NOMO-1 treated with dmso at 0.1 percent for 144 hours (cell line): Measurements from ENCODE around the gene STT3B.
"Not testable (repeated sequence)": the region's sequence is repeated elsewhere in the genome, so short reads cannot be mapped to it uniquely, and the experiment has no call there.

Source experiments
- DNase-seq: peaks from one replicate; lab custom pipeline; 2025; ENCODE audit not compliant: unreplicated experiment; lab: John Stamatoyannopoulos, UW

STT3B gene

DNA sequence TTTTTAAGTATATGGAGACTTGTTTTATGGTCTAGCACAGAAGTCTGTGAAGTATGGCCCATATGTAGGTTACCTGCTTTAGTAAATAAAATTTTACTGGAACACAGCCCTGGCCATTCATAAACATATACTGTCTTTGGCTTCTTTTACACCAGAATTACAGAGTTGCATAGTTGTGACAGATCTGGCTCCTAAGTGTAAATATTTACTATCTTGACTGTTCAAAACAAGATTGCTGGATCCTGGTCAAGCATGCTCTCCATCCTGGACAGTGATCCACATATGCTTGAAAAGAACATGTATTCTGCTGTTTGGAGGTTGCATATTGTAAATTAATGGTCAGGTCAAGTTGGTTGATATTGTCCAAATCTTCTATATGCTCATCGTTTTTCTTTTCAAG, 57.9 kb downstream of the STT3B start:
- DNase-seq, result no peak

DNA sequence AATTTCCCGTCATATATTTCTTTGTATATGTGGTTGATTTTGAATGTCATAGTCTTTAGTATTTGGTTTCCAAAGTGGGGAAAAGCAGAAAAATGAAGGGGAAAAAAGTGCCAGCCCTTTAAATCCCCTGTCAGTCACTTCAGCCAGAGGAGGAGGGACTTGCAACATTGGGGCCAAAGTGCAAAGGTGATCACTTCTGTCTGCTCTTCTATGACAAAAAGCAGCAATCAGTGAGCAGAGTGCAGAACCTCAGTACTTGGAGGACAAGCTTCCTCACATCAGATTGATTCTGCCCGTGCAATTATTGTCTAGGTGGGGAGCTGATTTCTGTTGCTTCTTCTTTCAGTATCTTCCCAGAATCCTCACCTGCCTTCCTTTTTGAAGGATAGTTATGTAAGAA, 60.0 kb downstream of the STT3B start:
- no peak for DNase-seq

DNA sequence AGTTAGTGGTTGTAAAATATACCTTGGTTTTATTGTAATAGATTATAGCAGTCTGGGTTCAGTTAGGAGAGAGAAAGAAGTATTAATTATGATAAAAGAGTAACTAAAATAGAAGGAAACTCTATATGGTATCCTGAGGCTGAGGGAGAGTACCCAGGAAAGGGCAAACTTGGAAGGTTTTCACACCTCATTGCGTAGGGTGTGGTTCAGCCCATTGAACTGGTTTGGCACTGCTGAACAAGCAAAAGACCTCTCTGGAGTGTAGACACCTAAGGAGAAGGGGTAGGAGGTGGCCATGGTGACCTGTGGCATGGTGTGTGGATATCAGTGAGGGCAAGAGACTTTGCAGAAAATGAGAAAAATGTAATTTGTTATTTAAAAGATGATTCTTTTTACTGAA, 63.5 kb downstream of the STT3B start:
- DNase-seq, result no peak

DNA sequence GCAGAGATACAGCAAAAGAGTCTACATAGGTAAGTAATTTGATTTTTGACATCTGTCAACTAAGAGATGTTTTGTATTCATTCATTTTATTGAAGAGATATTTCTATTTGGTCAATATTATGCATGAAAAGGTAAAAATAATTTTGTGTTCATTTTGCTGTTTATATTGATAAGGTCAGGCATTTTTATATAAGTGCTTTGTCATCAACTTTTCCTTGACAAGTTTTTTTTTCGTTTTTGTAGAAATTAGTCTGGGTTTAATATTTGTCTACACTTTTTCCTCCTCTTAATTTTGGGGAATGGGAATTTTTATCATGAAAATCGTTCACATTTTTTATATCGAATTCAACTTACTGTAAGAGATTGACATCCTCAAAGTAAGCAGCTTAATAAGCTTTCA, 67.7 kb downstream of the STT3B start:
- no peak for DNase-seq

DNA sequence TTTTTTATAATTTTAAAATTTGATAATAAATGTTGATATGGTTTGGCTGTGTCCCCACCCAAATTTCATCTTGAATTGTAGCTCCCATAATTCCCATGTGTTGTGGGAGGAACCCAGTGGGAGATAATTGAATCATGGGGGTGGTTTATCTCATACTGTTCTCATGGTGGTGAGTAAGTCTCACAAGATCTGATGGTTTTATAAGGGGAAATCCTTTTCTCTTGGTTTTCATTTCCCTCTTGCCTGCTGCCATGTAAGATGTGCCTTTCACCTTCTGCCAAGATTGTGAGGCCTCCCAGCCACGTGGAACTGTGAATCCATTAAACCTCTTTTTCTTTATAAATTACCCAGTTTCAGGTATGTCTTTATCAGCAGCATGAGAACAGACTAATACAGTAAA, 72.6 kb downstream of the STT3B start:
- not testable (repeated sequence) for DNase-seq

DNA sequence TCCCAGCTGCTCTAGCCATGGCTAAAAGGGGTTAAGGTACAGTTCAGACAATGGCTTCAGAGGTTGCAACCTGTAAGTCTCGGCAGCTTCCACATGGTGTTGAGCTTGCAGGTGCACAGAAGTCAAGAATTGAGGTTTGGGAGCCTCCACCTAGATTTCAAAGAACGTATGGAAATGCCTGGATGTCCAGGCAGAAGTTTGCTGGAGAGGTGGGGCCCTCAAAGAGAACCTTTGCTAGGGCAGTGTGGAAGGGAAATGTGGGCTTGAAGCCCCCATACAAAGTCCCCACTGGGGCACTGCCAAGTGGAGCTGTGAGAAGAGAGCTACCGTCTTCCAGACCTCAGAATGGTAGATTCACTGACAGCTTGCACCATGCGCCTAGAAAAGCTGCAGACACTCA, 73.7 kb downstream of the STT3B start:
- no peak for DNase-seq

DNA sequence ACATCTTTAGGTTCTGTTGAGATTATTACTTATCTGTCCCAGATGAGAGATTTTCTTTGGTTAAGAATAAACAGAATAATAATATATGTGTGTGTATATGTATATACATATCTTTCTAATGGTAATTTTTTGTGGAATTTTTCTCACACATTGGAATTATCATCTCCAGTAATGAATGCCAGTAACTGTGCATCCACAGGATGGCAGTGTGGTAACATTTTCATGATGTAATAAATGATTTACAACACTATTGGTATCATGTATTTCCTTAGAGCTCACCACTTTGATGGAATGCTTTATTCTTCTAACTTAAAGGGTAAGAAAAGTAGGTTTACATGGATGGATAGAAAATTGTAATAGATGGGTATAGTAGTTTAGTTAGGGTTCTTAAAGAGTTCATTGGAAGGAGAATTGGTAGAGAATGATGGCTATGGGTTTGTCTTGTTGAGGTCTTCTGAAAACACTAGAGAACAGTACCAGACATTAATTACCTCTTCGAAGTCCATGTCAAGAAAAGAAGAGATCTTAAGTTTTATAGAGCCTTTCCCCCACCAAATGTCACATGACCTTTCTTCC, 78.1 kb downstream of the STT3B start:
- no peak for DNase-seq

DNA sequence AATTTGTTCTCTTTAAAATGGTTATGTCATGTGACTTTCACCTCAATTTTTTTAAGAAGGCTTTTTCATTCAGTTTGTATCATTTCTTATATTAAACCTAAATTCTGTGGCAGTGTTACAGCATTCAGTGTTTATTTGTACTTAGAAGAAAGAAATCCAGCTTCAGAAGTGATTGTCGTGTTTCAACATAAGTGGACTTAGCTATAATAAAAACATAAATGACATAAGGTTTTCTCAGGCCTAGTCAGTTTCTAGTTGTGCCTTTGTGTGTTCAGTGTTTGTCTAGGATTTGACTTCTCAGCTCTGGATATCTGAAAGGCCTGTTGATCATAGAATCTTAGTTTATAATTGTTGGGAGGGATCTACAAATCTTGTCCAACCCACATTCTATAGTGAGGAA, 80.5 kb downstream of the STT3B start:
- no peak for DNase-seq

DNA sequence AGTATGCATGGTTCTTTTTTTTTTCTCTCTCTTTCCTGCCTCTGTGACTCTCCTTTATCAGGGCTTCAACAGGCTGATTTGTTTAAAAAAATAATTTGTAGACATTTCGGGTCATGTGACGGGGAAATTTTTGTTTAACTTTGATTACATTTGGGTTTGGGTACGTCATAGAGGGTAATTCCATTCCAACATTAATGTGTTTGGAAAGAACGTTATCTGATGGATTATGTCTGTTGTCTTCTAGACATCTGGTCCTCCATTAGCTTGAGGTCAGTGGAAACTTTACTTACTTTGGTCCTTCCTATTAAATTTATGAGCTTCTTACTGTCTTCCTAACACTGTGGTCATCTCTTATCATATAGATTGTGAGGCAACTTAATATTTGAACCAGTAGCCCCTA, 80.9 kb downstream of the STT3B start:
- no peak for DNase-seq

DNA sequence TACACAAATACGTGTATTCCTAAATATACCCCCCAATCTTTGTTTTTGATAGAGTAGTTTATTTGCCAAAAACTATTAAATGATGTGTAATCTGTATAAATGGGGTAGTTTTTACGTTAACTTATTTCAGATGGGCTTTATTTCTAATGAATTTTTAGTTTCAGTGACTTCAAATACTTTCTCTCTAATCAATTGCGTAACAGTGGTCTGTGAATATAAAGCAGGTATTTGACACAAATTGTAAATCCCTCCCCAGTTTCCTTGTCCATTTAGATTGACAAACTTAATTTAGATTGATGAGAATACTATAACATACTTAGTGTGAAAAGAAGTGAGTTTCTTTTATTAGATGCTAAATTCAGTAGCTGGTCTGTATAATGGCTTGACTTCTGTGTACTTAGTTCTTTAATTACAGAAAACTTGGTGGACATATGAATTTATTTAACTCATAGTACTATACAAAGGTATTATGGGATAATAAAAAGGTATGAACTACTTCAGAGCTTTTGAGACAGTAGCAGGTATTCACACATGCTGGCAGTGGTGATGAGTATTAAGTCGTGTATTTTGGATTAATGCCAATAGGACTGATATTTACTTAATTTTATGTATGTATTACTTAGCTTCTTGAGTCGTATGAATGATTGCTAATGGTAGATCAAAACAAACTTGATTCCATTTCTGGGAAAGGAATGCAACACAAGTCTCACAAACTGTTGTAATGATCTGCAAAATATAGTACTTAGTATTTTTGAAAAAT, 81.6 kb downstream of the STT3B start:
- DNase-seq, result no peak

DNA sequence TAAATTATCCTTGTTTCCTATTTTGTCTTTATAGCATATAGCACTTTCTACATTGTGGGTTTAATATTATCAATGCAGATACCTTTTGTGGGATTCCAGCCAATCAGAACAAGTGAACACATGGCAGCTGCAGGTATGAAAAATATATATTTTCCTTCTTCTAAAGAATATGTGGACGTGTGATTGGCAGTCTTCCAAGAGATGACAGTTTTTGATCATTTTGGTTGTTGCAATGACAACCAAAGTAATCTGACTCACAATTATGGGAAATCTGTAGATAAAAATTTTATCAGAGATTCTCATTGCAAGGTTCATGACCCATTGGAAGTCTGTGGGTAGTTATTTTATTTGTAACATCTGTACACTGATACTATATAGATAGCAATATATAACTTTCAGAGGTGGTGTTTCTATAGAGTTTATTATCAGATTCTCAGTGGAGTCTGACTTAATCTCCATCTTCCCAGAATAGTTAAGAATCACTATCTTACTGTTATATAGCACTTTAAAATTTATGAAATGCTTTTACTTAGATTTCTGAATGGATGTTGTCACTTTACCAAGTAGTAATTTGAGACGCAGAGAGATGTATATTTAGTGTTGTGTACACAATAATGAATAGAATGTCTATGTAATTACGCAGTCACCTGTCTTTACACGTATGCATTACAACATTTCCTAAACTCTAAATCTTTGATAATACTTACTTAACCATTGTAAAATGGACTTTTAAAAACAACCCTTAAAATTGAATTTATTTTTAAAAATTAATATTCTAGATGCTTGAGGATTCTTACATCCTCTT, 82.5 kb downstream of the STT3B start:
- no peak for DNase-seq

DNA sequence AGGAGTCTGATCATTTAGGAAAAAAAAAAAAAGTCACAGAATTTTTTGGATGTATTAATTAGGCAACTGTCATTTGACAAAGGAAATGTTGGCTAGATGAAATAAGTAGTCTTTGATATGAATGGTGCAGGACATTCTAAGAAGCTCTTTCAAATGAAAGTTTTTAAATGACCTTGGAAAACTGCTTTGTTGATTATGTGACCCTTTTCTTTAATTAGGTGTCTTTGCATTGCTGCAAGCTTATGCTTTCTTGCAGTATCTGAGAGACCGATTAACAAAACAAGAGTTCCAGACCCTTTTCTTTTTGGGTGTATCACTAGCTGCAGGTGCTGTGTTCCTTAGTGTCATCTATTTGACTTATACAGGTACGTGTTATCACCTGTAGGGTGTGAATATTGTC, 84.0 kb downstream of the STT3B start:
- no peak for DNase-seq

DNA sequence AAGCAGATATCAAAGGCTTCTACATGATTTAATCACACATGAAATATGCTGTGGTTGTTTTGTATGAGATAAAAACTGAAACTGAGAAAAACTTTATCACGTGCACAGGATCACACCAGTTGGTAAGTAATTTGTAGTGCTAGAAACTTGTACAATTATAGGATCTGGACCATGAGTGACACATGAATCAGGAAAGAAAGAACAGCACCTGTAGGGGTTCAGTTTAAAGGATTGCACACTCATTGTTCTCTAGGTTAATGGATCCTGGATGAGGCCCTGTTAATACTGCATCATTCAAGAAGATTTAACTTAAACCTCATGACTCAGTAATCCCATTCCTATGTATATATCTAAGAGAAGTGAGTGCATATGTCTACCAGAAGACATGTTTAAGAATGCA, 87.9 kb downstream of the STT3B start:
- DNase-seq, result no peak

DNA sequence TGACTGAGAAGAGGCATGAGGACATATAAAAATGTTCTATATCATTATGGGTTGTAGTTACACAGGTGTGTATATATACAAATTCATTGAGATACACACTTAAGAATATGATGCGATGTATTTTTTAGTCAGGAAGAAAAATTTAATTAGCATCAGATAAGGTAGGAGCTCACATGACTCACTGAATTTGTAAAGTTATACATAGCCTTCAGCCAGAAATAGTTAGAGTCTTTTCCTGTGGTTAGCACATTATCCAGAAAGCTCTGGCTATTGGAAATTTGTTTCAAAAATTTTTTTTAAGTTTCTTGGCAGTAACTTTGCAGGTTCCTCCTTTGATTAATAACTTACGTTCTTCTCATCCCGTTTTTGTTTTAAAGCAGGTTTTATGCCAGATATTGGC, 88.6 kb downstream of the STT3B start:
- no peak for DNase-seq

DNA sequence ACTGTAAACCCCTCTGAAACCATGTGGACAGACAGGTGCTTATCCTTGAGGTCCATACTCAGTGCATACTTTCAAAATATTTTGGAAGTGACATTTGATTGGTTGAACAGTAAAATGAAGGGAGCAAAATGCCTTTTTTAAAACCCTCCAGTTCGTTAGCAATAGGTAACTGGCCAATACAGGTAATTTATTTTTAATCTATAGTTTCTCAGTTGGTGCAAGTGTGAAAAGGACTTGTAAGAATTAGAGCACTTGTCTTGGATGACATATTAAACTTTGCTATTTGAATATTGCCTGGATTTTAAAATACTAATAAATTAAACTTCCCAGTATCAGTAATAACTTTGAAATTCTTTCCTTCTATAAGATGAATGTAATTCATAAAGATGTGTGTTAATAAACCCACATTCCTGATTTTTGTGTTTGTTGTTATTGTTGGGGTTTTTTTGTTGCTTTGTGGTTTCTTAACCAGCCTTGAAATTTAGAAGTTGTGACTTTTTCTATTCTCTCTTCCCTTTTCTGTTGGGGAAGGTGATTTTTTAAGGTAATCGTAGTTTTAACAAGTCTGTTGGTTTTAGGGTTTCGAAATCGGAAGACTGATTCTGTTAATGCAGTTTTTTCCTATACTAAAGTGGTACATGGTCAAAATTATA, 90.0 kb downstream of the STT3B start:
- DNase-seq, result peak; percentile 7

DNA sequence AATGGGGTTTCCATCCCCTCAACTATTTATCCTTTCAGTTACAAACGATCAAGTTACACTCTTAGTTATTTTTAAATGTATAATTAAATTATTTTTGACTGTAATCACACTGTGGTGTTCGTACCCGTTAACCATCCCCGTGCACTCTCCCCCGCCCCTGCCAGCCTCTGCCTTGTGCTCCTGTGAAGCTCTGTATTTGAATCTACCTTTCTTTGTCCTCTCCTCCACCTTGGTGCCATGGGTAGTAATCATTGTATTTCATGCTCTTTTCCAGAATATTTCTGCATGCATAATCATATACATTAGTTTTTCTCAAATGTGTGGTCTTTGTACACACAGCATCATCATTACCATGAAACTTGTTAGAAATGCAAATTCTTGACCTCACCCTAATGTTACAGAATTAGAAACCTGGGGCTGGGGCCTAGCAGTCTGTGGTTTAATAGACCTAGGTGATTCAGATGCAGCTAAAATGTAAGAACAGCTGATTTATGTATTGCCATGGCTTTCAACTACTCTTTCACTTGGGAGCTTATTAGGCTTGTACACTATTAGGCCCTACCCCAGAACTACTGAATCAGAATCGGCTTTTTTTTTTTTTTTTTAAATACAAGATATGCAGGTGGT, 91.5 kb downstream of the STT3B start:
- DNase-seq, result no peak

DNA sequence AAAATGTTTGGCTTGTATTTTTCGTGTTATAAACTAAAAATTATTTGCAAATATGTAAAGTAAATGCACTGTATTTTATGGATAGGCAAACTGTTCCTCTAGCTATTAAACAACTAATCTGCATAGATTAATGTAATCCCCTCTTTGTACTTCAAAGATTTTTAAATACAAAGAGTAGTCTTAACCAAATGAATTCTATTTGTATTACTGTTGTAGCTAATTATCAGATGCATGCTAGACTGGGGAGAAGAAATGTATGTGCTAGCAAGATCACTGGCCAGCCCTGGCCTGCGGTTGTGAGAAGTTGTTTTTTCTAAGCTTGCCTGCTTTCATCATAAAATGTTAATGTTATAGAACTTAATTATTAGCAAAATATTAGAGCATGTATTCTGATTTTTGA, 92.6 kb downstream of the STT3B start:
- no peak for DNase-seq

DNA sequence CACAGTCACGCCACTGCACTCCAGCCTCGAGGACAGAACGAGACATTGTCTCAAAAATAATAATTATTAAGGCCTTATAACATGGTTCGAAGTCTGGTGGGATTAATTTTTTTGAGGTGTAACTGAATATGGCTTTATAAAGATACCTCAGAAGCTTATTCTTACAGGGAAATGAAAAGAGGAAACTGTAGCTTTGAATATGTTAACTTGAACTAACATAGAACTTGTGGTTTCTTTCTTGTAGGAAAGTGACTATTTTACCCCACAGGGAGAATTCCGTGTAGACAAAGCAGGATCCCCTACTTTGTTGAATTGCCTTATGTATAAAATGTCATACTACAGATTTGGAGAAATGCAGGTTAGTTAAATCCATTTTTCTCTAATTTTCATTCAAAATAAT, 96.3 kb downstream of the STT3B start:
- DNase-seq, result no peak

DNA sequence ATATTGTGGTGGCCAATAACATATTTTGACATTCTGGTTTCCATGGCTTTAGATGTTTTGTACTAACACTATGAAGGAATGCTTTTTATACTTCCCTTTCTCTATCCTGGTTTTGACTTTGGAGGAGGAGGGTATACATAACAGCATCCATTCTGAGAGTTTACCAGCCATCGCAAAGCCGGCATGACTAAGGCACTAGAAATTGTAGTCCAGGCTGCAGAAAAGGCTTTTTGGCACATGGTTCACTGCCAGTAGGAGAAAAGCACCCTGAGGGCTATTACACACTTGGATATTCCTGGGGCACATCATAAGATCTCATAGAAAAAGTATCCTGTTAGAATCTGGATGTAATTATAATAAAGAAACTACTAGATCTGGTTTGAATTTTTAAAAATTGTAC, 101.8 kb downstream of the STT3B start:
- no peak for DNase-seq

DNA sequence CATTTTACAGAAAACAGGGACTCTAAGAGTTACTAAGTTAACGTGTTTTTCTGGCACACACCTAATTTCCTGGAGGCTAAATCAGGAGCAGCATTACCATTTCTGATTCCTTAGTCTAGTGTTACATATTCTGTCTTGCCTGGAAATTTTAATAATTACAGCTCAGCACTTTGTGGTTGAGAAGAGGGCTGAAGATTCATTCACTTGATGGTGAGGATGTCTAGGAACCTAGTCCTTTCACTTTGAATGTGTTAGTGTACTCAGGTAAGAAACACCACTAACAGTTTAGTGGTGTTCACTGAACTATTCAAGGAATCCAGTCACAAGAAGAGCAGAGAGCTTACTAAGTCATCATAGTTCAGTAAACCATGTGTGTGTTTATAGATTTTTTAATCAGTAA, 102.8 kb downstream of the STT3B start:
- no peak for DNase-seq

DNA sequence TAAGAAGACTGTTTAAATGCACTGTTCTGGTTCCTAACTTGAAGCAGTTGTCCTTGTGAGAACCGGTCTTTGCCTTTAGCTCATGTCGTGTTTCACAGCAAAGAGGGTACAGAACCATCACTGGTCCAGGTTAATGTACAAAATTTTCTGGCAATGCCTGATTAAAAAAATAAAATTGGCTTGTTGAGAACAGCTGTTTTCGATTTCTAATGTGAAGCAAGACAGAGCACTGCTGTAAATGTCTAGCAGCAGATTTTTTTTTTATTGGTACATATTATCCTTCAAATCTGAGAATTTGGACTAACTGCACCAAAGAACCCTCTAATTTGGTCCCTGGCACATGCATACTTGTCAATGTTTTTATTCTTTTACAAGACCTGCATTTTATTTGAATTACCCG, 103.3 kb downstream of the STT3B start:
- DNase-seq, result no peak
